Stomach (tissue), 4 donors: ENCODE measurements around the gene FIGNL1.

Source experiments
- EP300 ChIP-seq: sonication (generic); formaldehyde crosslinking; IDR thresholded peaks from one replicate; pipeline ENCODE4 v1.6.1; 2017; ENCODE audit warnings: antibody characterized with exemption
- POLR2A ChIP-seq, 4 donors: fragments of 450-650 bp; IDR thresholded peaks; one replicate each; pipeline ENCODE4 v1.6.1; 2016; ENCODE audit warnings: antibody characterized with exemption in 4 of 4, control low read depth in 2 of 4, mild to moderate bottlenecking in 1 of 4, moderate library complexity in 1 of 4
- POLR2AphosphoS5 ChIP-seq, 3 donors: sonication (generic); formaldehyde crosslinking; IDR thresholded peaks; one replicate each; pipeline ENCODE4 v1.6.1; 2016; ENCODE audit warnings: antibody characterized with exemption in 3 of 3
- TF ChIP-seq, protein P1 (sequence below), 7 experiments: fragments of 450-650 bp in 4 of 7; fragments of 200-600 bp in 3 of 7; sonication (generic) in 3 of 7; IDR thresholded peaks; one replicate each; pipeline ENCODE4 v1.5.1; 2016 to 2019; ENCODE audit warnings: antibody characterized with exemption in 7 of 7, control low read depth in 2 of 7, mild to moderate bottlenecking in 1 of 7

DNA sequence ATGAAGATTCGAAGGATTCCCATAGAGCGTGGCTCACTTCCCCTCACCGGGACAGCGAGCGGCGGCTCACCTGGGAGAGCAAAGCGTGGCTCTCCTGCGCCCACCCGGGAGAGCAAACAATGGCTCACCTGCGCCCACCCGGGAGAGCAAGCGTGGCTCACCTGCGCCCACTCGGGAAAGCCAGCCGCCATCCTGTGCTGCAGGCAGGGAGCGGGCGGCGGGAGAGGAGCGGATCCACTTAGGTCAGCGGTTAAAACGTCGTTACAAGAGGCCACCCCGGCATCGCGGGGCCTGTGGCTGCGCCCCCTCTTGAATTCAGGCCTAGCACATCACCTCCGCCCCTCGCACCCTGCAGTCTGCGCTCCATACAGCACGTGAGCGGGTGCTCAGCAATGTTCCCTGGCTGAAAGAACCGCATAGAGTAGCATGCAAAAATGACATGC lies 461 bp upstream of the FIGNL1 start:
- TF ChIP-seq POLR2A (IDR thresholded peaks at IDR 0.05) (no peak), POLR2AphosphoS5 (IDR thresholded peaks at IDR 0.05) (no peak), EP300 (no peak)
- TF ChIP-seq, protein P1, sequence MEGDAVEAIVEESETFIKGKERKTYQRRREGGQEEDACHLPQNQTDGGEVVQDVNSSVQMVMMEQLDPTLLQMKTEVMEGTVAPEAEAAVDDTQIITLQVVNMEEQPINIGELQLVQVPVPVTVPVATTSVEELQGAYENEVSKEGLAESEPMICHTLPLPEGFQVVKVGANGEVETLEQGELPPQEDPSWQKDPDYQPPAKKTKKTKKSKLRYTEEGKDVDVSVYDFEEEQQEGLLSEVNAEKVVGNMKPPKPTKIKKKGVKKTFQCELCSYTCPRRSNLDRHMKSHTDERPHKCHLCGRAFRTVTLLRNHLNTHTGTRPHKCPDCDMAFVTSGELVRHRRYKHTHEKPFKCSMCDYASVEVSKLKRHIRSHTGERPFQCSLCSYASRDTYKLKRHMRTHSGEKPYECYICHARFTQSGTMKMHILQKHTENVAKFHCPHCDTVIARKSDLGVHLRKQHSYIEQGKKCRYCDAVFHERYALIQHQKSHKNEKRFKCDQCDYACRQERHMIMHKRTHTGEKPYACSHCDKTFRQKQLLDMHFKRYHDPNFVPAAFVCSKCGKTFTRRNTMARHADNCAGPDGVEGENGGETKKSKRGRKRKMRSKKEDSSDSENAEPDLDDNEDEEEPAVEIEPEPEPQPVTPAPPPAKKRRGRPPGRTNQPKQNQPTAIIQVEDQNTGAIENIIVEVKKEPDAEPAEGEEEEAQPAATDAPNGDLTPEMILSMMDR (IDR thresholded peaks at IDR 0.05): no peak
